IMR-90 (cell line): ENCODE measurements around the gene EDN2.

Experiments used
- CEBPB ChIP-seq: IDR thresholded peaks from 2 replicates; pipeline ENCODE4 v1.6.1; 2012; ENCODE audit warnings: low read depth, low read length, improper control_type of control experiment
- POLR2A ChIP-seq: IDR thresholded peaks from 2 replicates; pipeline ENCODE4 v1.6.1; 2012; ENCODE audit warnings: mild to moderate bottlenecking, low read depth, low read length
- TF ChIP-seq, protein P1 (sequence below): conservative IDR thresholded peaks from 2 replicates; pipeline ENCODE4 v1.5.1; 2012; ENCODE audit warnings: mild to moderate bottlenecking, low read depth, low read length, improper control_type of control experiment

DNA sequence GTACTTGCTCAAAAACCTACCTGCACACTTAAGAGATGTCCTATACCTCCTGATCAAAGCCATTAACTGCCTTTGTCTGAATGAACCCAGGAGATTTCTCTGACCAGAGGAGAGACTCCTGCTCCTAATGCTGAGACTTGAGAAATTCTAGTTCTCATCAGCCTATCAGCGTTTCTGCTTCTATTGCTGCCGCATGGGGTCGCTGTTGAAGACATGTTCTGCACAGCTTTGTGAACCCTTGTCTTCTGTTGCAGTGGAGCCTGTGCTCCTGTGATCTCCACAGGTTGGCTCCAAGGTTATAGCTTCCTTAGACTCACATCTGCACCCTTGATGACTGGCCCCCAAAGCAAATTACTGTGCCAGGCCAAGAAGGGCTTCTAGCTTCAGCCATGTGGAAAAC lies 40.2 kb downstream of the EDN2 start:
- TF ChIP-seq POLR2A (no peak), CEBPB (no peak)
- TF ChIP-seq, protein P1, sequence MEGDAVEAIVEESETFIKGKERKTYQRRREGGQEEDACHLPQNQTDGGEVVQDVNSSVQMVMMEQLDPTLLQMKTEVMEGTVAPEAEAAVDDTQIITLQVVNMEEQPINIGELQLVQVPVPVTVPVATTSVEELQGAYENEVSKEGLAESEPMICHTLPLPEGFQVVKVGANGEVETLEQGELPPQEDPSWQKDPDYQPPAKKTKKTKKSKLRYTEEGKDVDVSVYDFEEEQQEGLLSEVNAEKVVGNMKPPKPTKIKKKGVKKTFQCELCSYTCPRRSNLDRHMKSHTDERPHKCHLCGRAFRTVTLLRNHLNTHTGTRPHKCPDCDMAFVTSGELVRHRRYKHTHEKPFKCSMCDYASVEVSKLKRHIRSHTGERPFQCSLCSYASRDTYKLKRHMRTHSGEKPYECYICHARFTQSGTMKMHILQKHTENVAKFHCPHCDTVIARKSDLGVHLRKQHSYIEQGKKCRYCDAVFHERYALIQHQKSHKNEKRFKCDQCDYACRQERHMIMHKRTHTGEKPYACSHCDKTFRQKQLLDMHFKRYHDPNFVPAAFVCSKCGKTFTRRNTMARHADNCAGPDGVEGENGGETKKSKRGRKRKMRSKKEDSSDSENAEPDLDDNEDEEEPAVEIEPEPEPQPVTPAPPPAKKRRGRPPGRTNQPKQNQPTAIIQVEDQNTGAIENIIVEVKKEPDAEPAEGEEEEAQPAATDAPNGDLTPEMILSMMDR = no peak
